ENCODE results near the gene IQCH. TPM values are rescaled to one million over a fixed set of nuclear protein-coding genes. Genes with fewer than 3 reads are reported as not detected.

IQCH gene
- total and polyA plus RNA-seq, 2 of the 4 experiments (the other 2 are of a cell fraction), result 0.60 to 2.5 TPM

DNA sequence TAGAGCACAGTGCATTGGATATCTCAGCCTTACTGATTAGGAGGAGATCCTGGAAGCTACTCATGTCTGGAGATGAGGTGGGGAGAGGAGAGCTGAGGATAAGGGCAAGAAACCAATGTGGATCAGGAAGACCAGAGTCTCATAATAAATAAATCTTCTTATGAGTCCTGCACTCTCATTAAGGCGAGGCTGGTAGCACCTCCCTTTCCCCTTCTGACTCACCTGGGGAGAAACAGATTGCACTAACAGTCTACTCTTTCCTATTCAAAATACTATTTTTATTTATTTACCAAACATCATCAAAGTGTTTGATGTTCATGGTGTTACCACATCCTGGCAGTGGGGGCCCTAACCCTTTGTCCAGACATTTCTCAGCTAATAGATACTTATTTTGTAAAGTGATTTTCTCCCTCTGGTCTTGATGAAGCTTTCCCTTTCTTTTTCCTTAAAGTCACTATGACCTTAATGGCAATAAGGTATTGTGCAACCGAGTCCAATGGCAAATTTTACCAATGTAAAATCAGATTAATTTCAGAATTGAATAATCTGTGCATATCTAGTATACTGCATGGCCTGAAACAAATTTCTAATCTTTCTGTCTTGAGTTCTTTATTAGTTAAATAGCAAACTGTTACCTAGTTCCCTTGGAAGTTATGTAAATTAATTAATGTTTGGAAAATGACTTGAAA, 81.1 kb downstream of the IQCH start:
- TF ChIP-seq RCOR1 (IDR thresholded peaks at IDR 0.05; ENCODE audit: insufficient replicate concordance, low read length), result no peak
- TF ChIP-seq CEBPB (IDR thresholded peaks at IDR 0.05; ENCODE audit: low read depth, low read length), result peak; percentile 66
- no peak for TF ChIP-seq NFE2L2 (IDR thresholded peaks at IDR 0.05; ENCODE audit: low read depth, low read length)
- no peak for TF ChIP-seq BHLHE40 (IDR thresholded peaks at IDR 0.05; ENCODE audit: low read depth, low read length)
- no peak overlapping the region for H3K9ac ChIP-seq (ENCODE audit: low read depth, low read length)
- H4K5ac ChIP-seq (ENCODE audit: low read depth, low read length), result no peak overlapping the region
- DNase-seq (no peak), ATAC-seq (ENCODE audit: low read depth) (no peak)
- H2AK5ac ChIP-seq (ENCODE audit: low read depth, low read length), result no peak overlapping the region
- H3K9me1 ChIP-seq (ENCODE audit: insufficient read depth, low read length), result no peaks in the 10 kb centered on the region
- H2BK120ac ChIP-seq (ENCODE audit: low read depth, low read length), result no peak overlapping the region
- H4K91ac ChIP-seq (ENCODE audit: insufficient read depth, low read depth, low read length), result no peak overlapping the region
- no peak overlapping the region for H2AK9ac ChIP-seq (replicated peaks; ENCODE audit: low read depth, low read length, poor library complexity)
- ChIA-PET CTCF (no interaction called here), POLR2A (ENCODE audit: unreplicated experiment) (no interaction called here)
- no peak overlapping the region for H2BK20ac ChIP-seq (ENCODE audit: low read depth, low read length)
- no peak overlapping the region for H3K14ac ChIP-seq (replicated peaks; ENCODE audit: low read depth, low read length)
- H4K8ac ChIP-seq (ENCODE audit: low read depth in 2 of 2, low read length in 2 of 2), result no peak overlapping the region
- H3K4ac ChIP-seq (ENCODE audit: low read depth, low read length), result no peak overlapping the region
- no peak overlapping the region for H3K18ac ChIP-seq (ENCODE audit: low read depth, low read length)
- in situ Hi-C loops (cut with MboI; ENCODE audit: low sequenced_read_pairs), result no loop called here
- no peaks in the 10 kb centered on the region for H3K9me3 ChIP-seq (ENCODE audit: control insufficient read depth, insufficient read depth, low read length)
- no peak overlapping the region for H3K23ac ChIP-seq (ENCODE audit: low read depth, low read length)
- intact Hi-C loops (cut with micrococcal nuclease), result no loop called here
- H2BK5ac ChIP-seq (ENCODE audit: low read depth, low read length, poor library complexity, severe bottlenecking), result no peak overlapping the region
- H3K27me3 ChIP-seq (ENCODE audit: control insufficient read depth, insufficient read depth, low read length), result peaks cover 7% of the 10 kb centered on the region
- no TSS peak for BruUV-seq (replicated peaks)
- H3K56ac ChIP-seq (ENCODE audit: extremely low read depth, insufficient read depth, low read length), result no peak overlapping the region
- H3K4me1 ChIP-seq (ENCODE audit: control insufficient read depth, insufficient read depth, low read length), result peaks cover 2% of the 10 kb centered on the region; the same call in 1 of the 2 replicates
- dilution Hi-C loops (cut with HindIII; ENCODE audit: low sequenced_read_pairs, unreplicated experiment), result no loop called here
- no peaks in the 10 kb centered on the region for H4K20me1 ChIP-seq (ENCODE audit: insufficient read depth, low read length)
- H3K36me3 ChIP-seq (ENCODE audit: control insufficient read depth, insufficient read depth, low read length), result no peaks in the 10 kb centered on the region
- H3K4me3 ChIP-seq (ENCODE audit: insufficient read depth, low read depth, low read length), result no peak overlapping the region
- no peaks in the 10 kb centered on the region for H3K79me1 ChIP-seq (ENCODE audit: low read depth in 1 of 2, low read length in 2 of 2)
- 100% methylated on average over 1 of the region's 2 CpGs; no CpG with 5 or more reads in 1 of the 2 experiments for WGBS, 2 experiments (ENCODE audit: extremely low coverage in 2 of 2, insufficient read length in 1 of 2)
- no peak overlapping the region for H3K27ac ChIP-seq (ENCODE audit: insufficient read depth, low read length)
- H2AFZ ChIP-seq (replicated peaks; ENCODE audit: low read length, poor library complexity), result no peak overlapping the region
- no peak overlapping the region for H3K4me2 ChIP-seq (ENCODE audit: low read depth, low read length)
- H2BK15ac ChIP-seq (ENCODE audit: low read depth, low read length), result no peak overlapping the region
